Right atrium auricular region (tissue), 2 donors: Measurements from ENCODE around the gene MAP1LC3B2. TPM values are rescaled to one million over a fixed set of nuclear protein-coding genes. Genes with fewer than 3 reads are reported as not detected.

Experiments
- DNase-seq: peaks from one replicate; pipeline ENCODE4 v3.0.0-alpha.2; 2019; ENCODE audit warnings: low spot score
- H3K27ac ChIP-seq, 2 donors: fragments of 200-600 bp; sonication (generic); 1 replicate in 1 of 2; 2 replicates in 1 of 2; pipeline ENCODE4 v1.5.1; 2016 to 2019
- H3K27me3 ChIP-seq, 2 donors: fragments of 200-600 bp; sonication (generic); one replicate each; pipeline versions ENCODE4 v1.5.1 to v1.6.0; 2017 to 2019
- H3K36me3 ChIP-seq: fragments of 200-600 bp; sonication (generic); one replicate; pipeline ENCODE4 v1.5.1; 2016
- H3K4me1 ChIP-seq, 2 donors: fragments of 200-600 bp; sonication (generic); one replicate each; pipeline versions ENCODE4 v1.5.1 to v1.6.0; 2017 to 2019
- H3K4me3 ChIP-seq, 2 donors: fragments of 200-600 bp; sonication (generic); 1 replicate in 1 of 2; 2 replicates in 1 of 2; pipeline ENCODE4 v1.5.1; 2017 to 2019; ENCODE audit warnings: mild to moderate bottlenecking in 1 of 2, moderate library complexity in 1 of 2
- H3K9me3 ChIP-seq, 2 donors: fragments of 200-600 bp; sonication (generic); one replicate each; pipeline ENCODE4 v1.5.1; 2019
- total RNA-seq, 2 donors: library from RNA; depleted of rRNA; stranded (reverse); fragments of >200 nt; gene quantifications; one replicate each; pipeline ENCODE4 v1.1.0, GENCODE V29; 2016
- TF ChIP-seq, protein P1 (sequence below), 2 donors: fragments of 200-600 bp; sonication (generic); IDR thresholded peaks; one replicate each; pipeline ENCODE4 v1.5.1; 2019; ENCODE audit warnings: antibody characterized with exemption in 2 of 2

MAP1LC3B2 gene
- total RNA-seq, 2 donors from 2014 or later, result 1.0 to 1.4 TPM

DNA sequence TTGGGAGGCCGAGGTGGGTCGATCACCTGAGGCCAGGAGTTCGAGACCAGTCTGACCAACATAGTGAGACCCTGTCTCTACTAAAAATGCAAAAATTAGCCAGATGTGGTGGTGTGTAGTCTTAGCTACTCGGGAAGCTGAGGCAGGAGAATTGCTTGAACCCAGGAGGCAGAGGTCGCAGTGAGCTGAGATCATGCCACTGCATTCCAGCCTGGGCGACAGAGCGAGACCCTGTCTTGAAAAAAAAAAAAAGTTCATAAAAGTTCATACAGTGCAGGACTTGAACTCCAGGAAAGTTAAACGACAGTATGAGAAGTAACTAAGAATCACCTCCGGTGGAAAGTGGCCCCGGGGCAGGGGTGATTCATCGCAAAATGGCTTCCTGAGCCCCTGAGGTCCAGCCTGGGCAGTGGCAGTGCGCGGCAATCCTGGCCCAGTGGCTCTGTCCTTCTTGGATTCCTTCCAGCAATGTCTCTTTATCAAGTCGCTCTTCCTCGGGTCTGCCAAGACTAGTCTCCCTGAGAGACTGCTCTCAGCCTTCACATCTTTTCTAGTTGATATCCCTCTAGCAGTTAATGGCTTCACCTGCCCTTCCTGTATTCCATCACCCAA, 16.7 kb upstream of the MAP1LC3B2 start:
- H3K4me1 ChIP-seq, result peaks cover 0 to 19% of the 10 kb centered on the region in 2 donors
- H3K27ac ChIP-seq, result no peak overlapping the region
- no peak overlapping the region for H3K4me3 ChIP-seq
- TF ChIP-seq, protein P1, sequence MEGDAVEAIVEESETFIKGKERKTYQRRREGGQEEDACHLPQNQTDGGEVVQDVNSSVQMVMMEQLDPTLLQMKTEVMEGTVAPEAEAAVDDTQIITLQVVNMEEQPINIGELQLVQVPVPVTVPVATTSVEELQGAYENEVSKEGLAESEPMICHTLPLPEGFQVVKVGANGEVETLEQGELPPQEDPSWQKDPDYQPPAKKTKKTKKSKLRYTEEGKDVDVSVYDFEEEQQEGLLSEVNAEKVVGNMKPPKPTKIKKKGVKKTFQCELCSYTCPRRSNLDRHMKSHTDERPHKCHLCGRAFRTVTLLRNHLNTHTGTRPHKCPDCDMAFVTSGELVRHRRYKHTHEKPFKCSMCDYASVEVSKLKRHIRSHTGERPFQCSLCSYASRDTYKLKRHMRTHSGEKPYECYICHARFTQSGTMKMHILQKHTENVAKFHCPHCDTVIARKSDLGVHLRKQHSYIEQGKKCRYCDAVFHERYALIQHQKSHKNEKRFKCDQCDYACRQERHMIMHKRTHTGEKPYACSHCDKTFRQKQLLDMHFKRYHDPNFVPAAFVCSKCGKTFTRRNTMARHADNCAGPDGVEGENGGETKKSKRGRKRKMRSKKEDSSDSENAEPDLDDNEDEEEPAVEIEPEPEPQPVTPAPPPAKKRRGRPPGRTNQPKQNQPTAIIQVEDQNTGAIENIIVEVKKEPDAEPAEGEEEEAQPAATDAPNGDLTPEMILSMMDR (IDR thresholded peaks at IDR 0.05), result no peak
- H3K27me3 ChIP-seq, result no peaks in the 10 kb centered on the region
- H3K36me3 ChIP-seq, result no peaks in the 10 kb centered on the region
- no peak for DNase-seq
- no peaks in the 10 kb centered on the region for H3K9me3 ChIP-seq

DNA sequence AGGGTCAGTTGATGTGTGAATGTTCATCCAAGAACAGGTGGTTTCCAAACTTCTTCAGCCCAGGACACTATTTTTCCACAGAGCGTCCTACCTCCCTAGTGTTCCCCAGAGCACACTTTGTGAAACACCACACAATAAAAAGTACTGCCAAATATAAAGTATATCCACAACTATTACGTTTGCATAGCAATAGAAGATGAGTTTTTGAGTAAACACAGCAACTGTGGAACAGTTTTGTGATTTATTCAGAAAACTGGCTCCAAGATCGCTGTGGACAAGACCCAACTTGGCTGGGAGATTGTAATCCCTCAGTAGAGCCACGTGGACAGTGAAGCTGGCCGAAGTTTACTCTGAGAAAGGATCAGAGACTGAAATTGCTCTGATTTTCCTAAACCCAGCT, 14.5 kb upstream of the MAP1LC3B2 start:
- H3K4me1 ChIP-seq, result peaks cover 0 to 16% of the 10 kb centered on the region in 2 donors
- H3K4me3 ChIP-seq, result no peak overlapping the region
- TF ChIP-seq, protein P1 (IDR thresholded peaks at IDR 0.05), result no peak
- no peaks in the 10 kb centered on the region for H3K27me3 ChIP-seq
- no peak overlapping the region for H3K27ac ChIP-seq
- H3K9me3 ChIP-seq, result no peaks in the 10 kb centered on the region
- no peak for DNase-seq
- H3K36me3 ChIP-seq, result no peaks in the 10 kb centered on the region

- TF ChIP-seq, protein P1 (IDR thresholded peaks at IDR 0.05), result no peak
- no peaks in the 10 kb centered on the region for H3K9me3 ChIP-seq
- peaks cover 0 to 11% of the 10 kb centered on the region in 2 donors for H3K4me1 ChIP-seq
- no peaks in the 10 kb centered on the region for H3K27me3 ChIP-seq
- no peak overlapping the region for H3K27ac ChIP-seq
- no peaks in the 10 kb centered on the region for H3K36me3 ChIP-seq
- no peak for DNase-seq
- H3K4me3 ChIP-seq, result no peak overlapping the region
Measured at GRCh38 chr12:116545144-116545543, 14.0 kb upstream of the MAP1LC3B2 start.

GRCh38 chr12:116545936-116546335, 13.2 kb upstream of the MAP1LC3B2 start:
- no peak for DNase-seq
- Histone ChIP-seq H3K4me1 (peaks cover 0 to 9% of the 10 kb centered on the region in 2 donors), H3K36me3 (no peaks in the 10 kb centered on the region), H3K9me3 (no peaks in the 10 kb centered on the region), H3K27ac (no peak overlapping the region), H3K4me3 (no peak overlapping the region), H3K27me3 (no peaks in the 10 kb centered on the region)
- TF ChIP-seq, protein P1 (IDR thresholded peaks at IDR 0.05), result no peak

DNA sequence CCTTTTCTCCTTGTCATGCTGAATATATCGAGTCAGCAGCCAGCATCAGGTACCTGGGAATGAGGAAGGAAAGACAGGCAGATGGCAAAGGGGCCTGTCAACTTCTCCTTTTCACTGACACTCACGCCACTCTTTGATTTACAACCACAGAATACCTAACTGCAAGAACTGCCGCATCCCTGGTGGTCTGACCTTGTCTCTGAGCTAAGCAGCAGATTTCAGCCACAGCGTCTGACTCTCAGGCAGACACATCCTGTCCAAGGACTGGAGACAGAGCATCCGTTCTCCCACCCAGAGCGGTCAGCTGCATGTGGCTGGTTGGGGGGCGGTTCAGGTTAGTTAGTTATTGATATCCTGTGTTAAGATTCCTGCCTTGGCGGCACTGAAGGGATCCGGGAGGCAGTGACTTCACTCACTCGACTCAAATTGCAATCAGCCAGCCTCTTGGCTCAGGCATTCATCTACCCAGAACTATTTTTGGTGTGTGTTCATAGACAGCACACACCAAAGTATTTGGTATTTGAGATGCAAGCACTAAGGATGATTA, 11.2 kb upstream of the MAP1LC3B2 start:
- peaks cover 0 to 9% of the 10 kb centered on the region in 2 donors for H3K4me1 ChIP-seq
- H3K36me3 ChIP-seq, result no peaks in the 10 kb centered on the region
- no peak for DNase-seq
- no peak overlapping the region for H3K4me3 ChIP-seq
- no peak overlapping the region for H3K27ac ChIP-seq
- no peaks in the 10 kb centered on the region for H3K27me3 ChIP-seq
- no peaks in the 10 kb centered on the region for H3K9me3 ChIP-seq
- TF ChIP-seq, protein P1 (IDR thresholded peaks at IDR 0.05), result no peak

- Histone ChIP-seq H3K4me3 (no peak overlapping the region), H3K36me3 (no peaks in the 10 kb centered on the region), H3K4me1 (peaks cover 0 to 9% of the 10 kb centered on the region in 2 donors), H3K27ac (no peak overlapping the region), H3K27me3 (no peaks in the 10 kb centered on the region), H3K9me3 (no peaks in the 10 kb centered on the region)
- no peak for DNase-seq
- TF ChIP-seq, protein P1 (IDR thresholded peaks at IDR 0.05), result no peak
Measured at GRCh38 chr12:116549993-116550392, 9.2 kb upstream of the MAP1LC3B2 start.
